ENCODE results near the gene AIP.

AIP gene

DNA sequence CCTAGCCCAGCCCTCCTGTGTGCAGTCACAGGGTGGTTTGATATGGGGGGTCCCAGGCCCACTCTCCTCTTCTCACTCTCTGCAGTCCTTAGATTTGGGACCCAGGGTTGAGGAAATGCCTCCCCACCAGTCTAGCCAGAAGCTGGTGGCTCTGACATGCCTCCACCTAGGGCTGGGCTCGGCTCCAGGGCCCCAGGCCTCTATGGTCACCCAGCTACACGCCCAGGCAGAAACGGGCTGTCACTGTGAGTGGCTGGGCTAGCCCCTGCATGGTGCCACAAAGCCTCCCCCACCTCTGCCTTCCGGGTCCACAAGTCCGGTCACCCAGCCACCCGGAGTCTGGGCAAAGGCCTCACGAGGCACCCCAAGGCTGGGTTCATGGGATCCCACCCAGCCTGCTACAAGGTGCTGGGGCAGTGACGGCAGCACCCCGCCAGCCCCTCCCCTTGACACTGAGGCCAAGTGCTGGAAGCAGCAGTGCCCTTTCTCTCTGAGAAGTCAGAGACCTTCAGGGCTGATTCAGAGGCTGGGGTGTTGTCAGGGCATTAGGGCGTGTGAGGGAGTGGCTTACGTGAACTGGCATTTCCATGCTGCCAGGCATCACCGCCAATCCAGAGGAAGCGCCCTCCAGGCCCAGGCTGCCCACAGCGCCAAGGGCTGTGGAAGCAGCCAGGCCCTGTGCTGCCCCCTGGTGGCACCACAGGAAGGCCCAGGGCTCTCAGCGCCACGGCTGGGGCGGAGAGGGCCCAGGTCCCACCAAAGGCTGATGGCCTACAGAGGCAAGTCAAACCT lies 23.0 kb downstream of the AIP start (continued):
- peak; percentile 24; the same call in 1 of the 2 replicates for TF ChIP-seq ZEB2 (tag by site-specific recombination; IDR thresholded peaks at IDR 0.05)
- no peak for TF ChIP-seq ZNF174 (tag by site-specific recombination; IDR thresholded peaks at IDR 0.05)
- peak; percentile 87 for TF ChIP-seq ZBTB17 (tag by site-specific recombination; IDR thresholded peaks at IDR 0.05)
- no peak for TF ChIP-seq ZNF121 (tag by site-specific recombination; IDR thresholded peaks at IDR 0.05)
- TF ChIP-seq ZNF202 (tag by site-specific recombination; IDR thresholded peaks at IDR 0.05; ENCODE audit: borderline replicate concordance) = no peak
- TF ChIP-seq, protein P1, sequence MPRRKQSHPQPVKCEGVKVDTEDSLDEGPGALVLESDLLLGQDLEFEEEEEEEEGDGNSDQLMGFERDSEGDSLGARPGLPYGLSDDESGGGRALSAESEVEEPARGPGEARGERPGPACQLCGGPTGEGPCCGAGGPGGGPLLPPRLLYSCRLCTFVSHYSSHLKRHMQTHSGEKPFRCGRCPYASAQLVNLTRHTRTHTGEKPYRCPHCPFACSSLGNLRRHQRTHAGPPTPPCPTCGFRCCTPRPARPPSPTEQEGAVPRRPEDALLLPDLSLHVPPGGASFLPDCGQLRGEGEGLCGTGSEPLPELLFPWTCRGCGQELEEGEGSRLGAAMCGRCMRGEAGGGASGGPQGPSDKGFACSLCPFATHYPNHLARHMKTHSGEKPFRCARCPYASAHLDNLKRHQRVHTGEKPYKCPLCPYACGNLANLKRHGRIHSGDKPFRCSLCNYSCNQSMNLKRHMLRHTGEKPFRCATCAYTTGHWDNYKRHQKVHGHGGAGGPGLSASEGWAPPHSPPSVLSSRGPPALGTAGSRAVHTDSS (tag by site-specific recombination; IDR thresholded peaks at IDR 0.05) = no peak
- TF ChIP-seq ZNF133 (tag by site-specific recombination; IDR thresholded peaks at IDR 0.05) = no peak
- TF ChIP-seq, protein P2, sequence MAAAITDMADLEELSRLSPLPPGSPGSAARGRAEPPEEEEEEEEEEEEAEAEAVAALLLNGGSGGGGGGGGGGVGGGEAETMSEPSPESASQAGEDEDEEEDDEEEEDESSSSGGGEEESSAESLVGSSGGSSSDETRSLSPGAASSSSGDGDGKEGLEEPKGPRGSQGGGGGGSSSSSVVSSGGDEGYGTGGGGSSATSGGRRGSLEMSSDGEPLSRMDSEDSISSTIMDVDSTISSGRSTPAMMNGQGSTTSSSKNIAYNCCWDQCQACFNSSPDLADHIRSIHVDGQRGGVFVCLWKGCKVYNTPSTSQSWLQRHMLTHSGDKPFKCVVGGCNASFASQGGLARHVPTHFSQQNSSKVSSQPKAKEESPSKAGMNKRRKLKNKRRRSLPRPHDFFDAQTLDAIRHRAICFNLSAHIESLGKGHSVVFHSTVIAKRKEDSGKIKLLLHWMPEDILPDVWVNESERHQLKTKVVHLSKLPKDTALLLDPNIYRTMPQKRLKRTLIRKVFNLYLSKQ (tag by site-specific recombination; IDR thresholded peaks at IDR 0.05; ENCODE audit: borderline replicate concordance) = no peak
- TF ChIP-seq ZNF629 (tag by site-specific recombination; IDR thresholded peaks at IDR 0.05) = 0 out of 2 replicates have a peak, but pooled peaks have one; percentile 24
- TF ChIP-seq GLIS2 (tag by site-specific recombination; IDR thresholded peaks at IDR 0.05) = peak; percentile 68
- TF ChIP-seq, protein P3, sequence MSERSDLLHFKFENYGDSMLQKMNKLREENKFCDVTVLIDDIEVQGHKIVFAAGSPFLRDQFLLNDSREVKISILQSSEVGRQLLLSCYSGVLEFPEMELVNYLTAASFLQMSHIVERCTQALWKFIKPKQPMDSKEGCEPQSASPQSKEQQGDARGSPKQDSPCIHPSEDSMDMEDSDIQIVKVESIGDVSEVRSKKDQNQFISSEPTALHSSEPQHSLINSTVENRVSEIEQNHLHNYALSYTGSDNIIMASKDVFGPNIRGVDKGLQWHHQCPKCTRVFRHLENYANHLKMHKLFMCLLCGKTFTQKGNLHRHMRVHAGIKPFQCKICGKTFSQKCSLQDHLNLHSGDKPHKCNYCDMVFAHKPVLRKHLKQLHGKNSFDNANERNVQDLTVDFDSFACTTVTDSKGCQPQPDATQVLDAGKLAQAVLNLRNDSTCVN (tag by site-specific recombination; optimal IDR thresholded peaks at IDR 0.05) = no peak
- TF ChIP-seq REPIN1 (tag by site-specific recombination; IDR thresholded peaks at IDR 0.05; ENCODE audit: low read depth) = no peak
- peak; percentile 28; the same call in 1 of the 2 replicates for TF ChIP-seq KLF10 (tag by site-specific recombination; IDR thresholded peaks at IDR 0.05)
- peak; percentile 58; the same call in 1 of the 2 replicates for TF ChIP-seq ZNF660 (tag by site-specific recombination; IDR thresholded peaks at IDR 0.05)
- TF ChIP-seq, protein P4, sequence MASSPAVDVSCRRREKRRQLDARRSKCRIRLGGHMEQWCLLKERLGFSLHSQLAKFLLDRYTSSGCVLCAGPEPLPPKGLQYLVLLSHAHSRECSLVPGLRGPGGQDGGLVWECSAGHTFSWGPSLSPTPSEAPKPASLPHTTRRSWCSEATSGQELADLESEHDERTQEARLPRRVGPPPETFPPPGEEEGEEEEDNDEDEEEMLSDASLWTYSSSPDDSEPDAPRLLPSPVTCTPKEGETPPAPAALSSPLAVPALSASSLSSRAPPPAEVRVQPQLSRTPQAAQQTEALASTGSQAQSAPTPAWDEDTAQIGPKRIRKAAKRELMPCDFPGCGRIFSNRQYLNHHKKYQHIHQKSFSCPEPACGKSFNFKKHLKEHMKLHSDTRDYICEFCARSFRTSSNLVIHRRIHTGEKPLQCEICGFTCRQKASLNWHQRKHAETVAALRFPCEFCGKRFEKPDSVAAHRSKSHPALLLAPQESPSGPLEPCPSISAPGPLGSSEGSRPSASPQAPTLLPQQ (tag by site-specific recombination; IDR thresholded peaks at IDR 0.05) = peak; percentile 76
- TF ChIP-seq ZNF394 (tag by site-specific recombination; IDR thresholded peaks at IDR 0.05; ENCODE audit: borderline replicate concordance) = no peak
- no peak for TF ChIP-seq ZBTB1 (tag by site-specific recombination; IDR thresholded peaks at IDR 0.05)
- TF ChIP-seq ZNF670 (tag by site-specific recombination; IDR thresholded peaks at IDR 0.05; ENCODE audit: low read depth) = no peak
- TF ChIP-seq KLF9 (tag by site-specific recombination; IDR thresholded peaks at IDR 0.05; ENCODE audit: low read depth) = peak; percentile 20; the same call in 1 of the 2 replicates
- TF ChIP-seq, protein P5, sequence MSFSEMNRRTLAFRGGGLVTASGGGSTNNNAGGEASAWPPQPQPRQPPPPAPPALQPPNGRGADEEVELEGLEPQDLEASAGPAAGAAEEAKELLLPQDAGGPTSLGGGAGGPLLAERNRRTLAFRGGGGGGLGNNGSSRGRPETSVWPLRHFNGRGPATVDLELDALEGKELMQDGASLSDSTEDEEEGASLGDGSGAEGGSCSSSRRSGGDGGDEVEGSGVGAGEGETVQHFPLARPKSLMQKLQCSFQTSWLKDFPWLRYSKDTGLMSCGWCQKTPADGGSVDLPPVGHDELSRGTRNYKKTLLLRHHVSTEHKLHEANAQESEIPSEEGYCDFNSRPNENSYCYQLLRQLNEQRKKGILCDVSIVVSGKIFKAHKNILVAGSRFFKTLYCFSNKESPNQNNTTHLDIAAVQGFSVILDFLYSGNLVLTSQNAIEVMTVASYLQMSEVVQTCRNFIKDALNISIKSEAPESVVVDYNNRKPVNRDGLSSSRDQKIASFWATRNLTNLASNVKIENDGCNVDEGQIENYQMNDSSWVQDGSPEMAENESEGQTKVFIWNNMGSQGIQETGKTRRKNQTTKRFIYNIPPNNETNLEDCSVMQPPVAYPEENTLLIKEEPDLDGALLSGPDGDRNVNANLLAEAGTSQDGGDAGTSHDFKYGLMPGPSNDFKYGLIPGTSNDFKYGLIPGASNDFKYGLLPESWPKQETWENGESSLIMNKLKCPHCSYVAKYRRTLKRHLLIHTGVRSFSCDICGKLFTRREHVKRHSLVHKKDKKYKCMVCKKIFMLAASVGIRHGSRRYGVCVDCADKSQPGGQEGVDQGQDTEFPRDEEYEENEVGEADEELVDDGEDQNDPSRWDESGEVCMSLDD (tag by site-specific recombination; IDR thresholded peaks at IDR 0.05) = peak; percentile 24; the same call in 1 of the 2 replicates
- TF ChIP-seq, protein P6, sequence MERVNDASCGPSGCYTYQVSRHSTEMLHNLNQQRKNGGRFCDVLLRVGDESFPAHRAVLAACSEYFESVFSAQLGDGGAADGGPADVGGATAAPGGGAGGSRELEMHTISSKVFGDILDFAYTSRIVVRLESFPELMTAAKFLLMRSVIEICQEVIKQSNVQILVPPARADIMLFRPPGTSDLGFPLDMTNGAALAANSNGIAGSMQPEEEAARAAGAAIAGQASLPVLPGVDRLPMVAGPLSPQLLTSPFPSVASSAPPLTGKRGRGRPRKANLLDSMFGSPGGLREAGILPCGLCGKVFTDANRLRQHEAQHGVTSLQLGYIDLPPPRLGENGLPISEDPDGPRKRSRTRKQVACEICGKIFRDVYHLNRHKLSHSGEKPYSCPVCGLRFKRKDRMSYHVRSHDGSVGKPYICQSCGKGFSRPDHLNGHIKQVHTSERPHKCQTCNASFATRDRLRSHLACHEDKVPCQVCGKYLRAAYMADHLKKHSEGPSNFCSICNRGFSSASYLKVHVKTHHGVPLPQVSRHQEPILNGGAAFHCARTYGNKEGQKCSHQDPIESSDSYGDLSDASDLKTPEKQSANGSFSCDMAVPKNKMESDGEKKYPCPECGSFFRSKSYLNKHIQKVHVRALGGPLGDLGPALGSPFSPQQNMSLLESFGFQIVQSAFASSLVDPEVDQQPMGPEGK (tag by site-specific recombination; IDR thresholded peaks at IDR 0.05) = peak; percentile 48; the same call in 1 of the 2 replicates
- TF ChIP-seq, protein P7, sequence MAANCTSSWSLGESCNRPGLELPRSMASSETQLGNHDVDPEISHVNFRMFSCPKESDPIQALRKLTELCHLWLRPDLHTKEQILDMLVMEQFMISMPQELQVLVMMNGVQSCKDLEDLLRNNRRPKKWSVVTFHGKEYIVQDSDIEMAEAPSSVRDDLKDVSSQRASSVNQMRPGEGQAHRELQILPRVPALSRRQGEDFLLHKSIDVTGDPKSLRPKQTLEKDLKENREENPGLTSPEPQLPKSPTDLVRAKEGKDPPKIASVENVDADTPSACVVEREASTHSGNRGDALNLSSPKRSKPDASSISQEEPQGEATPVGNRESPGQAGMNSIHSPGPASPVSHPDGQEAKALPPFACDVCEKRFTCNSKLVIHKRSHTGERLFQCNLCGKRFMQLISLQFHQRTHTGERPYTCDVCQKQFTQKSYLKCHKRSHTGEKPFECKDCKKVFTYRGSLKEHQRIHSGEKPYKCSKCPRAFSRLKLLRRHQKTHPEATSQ (tag by site-specific recombination; IDR thresholded peaks at IDR 0.05) = no peak
- peak; percentile 85 for TF ChIP-seq ZBTB8A (tag by site-specific recombination; IDR thresholded peaks at IDR 0.05)
- no peak for TF ChIP-seq ZNF302 (tag by site-specific recombination; IDR thresholded peaks at IDR 0.05; ENCODE audit: low read depth)
- no peak for TF ChIP-seq ZFP41 (tag by site-specific recombination; IDR thresholded peaks at IDR 0.05; ENCODE audit: borderline replicate concordance)
- TF ChIP-seq ZNF169 (tag by site-specific recombination; IDR thresholded peaks at IDR 0.05) = no peak
- TF ChIP-seq ZNF624 (tag by site-specific recombination; IDR thresholded peaks at IDR 0.05) = no peak

Data from HEK293 (cell line).